Superior temporal gyrus (tissue), 1 donor: ENCODE measurements around the gene FUCA1.
A peak's percentile ranks its signal among the peaks of the same experiment; 100 is the strongest.
"Not testable (repeated sequence)": the region's sequence is repeated elsewhere in the genome, so short reads cannot be mapped to it uniquely, and the experiment has no call there.

Experiments used
- DNase-seq: peaks from one replicate; pipeline ENCODE4 v3.0.0-alpha.2; 2016; ENCODE audit errors: extremely low spot score

The FUCA1 gene

DNA sequence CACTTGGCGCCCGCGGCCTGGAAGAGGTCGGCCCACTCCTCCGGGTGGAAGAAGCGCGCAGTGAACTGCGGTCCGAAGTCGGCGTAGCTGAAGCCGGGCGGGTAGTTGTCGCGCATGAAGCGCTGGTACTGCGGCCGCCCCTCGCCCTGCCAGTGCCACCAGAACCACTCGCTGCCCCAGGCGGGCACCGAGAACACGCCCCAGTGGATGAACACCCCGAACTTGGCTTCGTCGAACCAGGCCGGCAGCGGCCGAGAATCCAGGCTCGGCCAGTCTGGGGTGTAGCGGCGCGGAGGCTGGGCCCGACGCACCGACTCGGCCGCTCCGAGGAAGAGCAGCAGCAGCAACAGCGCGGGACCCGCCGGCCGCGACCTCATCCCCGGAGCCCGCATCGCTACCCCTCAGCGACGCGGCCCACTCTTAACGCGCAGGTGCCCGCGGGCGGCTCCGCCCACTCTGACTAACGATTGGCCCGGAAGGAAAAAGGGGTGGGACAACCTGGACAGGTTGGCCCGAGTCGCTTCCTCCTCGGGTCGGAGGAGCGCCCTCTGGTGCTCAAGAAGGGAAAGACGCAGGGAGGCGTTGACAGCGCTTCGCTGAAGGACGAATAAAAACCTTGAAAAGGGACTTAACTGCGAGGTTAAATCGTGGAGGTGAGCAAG lies at the start of gene FUCA1:
FUCA1 (minus strand) TSS at position 396 of the 662 bp plus-strand sequence; CDS start at position 392, 4 bp downstream.
- peak; percentile 97 for DNase-seq

DNA sequence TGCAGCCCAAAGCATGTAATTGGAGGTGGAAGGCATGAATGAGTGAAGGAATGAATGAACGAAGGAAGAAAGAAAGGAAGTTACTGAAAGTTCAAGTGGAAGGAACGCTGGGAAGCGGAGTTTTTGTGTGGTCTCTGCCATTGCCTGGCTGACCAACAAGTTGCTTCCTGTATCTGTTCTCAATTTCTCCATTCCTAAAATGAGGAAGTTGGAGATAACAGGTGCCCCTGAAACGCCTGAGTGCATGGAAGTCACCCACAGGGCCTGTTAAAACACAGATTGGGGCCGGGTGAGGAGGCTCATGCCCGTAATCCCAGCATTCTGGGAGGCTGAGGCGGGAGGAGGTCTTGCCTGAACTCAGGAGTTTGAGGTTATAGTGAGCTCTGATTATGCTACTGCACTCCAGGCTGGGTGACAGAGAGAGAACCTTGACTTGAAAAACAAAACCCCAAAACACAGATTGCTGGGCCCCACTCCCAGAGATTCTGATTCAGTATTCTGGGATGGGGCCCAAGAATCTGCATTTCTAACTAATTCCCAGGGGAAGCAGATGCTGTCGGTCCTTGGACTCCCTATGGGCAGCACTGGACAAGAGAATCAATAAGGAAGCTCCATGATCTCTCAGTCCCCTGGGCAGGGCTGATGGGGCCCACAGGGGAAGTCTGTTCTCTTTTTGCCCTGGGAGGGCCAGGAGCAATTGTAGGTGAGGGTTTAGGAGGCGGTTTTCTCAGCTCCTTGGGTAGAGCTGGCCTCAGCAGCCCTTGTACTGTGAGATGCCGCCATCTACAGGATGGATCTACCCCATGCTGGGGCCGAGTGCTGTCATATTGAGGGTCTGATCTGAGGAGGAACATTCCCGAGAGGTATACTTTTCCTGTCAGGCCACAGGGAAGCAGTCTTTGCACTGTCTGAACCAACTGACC lies 48.4 kb upstream of the FUCA1 start:
- peak; percentile 56 for DNase-seq

DNA sequence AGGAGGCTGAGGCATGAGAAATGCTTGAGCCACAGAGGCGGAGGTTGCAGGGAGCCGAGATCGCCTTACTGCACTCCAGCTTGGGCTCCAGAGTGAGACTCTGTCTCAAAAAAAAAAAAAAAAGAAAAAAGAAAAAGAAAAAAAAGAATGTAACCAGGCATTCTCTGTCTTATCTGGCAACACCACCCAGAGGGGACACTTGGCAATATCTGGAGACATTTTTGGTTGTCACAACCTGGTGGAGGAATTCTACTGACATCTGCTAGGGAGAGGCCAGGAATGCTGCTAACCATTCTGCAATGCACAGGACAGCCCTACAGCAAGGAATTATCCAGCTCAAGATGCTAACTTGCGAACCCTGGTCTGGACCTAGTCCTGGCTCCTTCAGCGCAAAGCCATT lies 47.4 kb upstream of the FUCA1 start:
- no peak for DNase-seq

GRCh38 chr1:23914921-23915320 lies 46.8 kb upstream of the FUCA1 start:
- no peak for DNase-seq

DNA sequence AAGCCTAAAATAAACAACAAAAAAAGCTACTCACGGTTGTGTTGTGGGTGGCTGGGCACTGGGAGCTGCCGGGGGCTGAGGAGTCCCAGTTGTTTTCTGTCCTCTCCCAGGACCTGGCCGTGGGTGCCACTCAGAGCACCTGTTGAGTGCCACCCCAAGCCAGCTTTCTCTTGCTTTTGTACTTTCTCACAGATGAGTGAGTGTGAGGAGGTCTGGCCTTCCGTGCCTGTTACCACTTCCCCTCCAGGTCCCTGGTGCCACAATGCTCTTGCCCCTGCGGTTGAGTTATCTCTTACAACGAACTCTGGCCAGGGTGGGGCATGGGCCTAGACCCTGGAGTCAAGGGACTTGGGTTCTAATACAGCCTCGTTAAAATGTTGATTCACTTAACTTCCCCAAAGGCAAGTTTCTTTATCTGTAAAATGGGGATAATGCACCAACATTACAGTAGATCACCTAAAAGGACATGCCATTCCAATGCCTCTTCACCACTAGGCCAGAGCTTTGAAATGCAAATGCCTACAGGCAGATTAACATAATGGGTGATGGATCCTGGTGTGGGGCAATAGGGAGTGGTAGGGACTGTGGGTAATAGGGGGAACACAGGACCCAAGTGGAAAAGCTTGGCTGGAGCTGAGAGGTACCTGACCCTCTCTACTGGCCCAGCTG lies 45.3 kb upstream of the FUCA1 start, which contains the start of gene CNR2:
CNR2 (minus strand) TSS at position 151 of the 669 bp plus-strand sequence. CDS start 37,745 bp downstream, outside the sequence.
- no peak for DNase-seq

- no peak for DNase-seq
Observed at GRCh38 chr1:23911921-23912320, 43.8 kb upstream of the FUCA1 start.

DNA sequence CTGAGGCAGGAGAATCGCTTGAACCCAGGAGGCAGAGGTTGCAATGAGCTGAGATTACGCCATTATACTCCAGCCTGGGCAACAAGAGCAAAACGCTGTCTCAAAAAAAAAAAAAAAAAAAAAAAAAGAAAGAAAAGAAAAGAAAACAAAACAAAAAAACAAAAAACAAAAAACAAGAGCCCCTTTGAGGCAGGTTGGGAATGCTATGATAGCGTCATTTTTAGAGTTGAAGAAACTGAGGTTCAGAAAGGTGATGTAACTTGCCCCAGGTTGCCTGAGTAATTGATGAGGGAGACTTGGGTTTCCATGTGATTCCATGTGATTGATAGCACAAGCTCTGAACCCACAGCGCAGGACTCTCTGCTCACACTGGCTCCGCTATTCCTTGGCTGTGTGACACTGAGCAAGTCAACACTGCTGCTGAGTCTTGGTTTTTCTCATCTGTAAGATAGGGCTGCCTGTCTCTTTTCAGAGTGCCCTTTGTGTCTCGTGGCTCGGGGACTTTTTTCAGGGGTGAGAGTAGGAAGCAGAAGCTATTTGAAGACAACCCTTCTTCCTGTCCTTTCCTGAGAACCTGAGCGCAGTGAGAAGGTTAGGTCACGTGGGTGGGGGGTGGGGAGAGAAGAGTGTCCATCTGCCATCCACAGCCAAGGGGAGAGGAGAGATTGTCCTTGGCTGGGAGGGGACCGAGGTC lies 42.6 kb upstream of the FUCA1 start:
- no peak for DNase-seq

DNA sequence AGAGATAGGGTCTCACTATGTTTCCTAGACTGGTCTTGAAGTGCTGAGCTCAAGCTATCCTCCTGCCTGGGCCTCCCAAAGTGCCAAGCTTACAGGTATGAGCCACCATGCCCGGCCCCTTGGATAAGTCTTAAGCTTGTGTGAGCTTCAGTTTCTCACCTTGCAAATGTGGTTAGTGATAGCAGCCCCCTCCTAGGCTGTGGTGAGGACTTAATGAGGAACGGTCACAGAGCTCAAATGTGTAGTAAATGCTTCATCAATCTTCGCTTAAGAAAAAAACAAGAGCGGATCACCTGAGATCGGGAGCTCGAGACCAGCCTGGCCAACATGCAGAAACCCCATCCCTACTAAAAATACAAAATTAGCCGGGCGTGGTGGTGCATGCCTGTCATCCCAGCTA lies 42.1 kb upstream of the FUCA1 start:
- DNase-seq = no peak

GRCh38 chr1:23909412-23909811 lies 41.3 kb upstream of the FUCA1 start:
- DNase-seq = no peak

DNA sequence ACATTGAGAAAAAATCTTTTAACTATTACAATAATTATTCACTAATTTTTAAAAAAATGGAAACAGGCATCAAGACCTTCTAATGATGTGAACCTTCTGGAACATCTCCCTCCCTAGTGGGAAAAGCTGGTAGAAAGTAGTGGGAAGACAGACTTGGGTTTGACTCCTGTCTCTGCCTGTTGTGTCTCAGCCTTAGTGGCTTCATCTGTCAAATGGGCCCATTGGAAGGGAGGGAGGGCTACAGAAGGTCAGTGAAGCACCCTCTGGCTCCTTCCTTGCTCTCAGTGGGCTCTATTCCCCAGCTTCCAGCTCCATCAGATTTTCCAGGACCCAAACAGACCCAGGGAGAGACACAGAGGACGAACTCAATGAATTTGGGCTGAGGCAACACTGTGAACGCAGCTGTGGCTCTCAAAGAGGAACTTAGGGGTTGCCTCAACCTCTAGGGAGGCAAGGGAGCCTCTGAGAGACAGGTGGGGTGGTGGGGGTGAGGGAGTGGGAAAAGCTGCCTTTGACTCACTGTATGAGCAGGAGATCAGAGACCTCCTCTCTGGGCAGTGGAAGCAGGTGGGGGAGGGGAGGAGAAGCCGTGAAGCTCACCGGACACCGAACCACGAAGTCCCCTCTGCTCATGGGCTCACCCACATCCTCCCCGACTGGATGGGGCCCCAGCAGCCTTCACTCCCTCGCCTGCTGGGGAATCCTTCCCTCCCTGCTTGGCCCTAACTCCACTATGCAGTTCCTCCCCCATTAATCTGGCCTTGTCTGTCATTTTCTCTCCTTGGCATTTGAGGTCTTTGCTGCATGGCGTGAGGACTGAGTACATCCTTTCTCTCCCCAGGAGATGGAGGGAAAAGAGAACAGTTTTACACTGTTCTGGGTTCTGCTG lies 40.6 kb upstream of the FUCA1 start:
- DNase-seq = no peak

- DNase-seq = no peak
Observed at GRCh38 chr1:23906731-23907130, 38.6 kb upstream of the FUCA1 start.

- DNase-seq = no peak
Observed at GRCh38 chr1:23905461-23906025, 37.5 kb upstream of the FUCA1 start.

- no peak for DNase-seq
Observed at GRCh38 chr1:23904748-23905357, 36.8 kb upstream of the FUCA1 start.

DNA sequence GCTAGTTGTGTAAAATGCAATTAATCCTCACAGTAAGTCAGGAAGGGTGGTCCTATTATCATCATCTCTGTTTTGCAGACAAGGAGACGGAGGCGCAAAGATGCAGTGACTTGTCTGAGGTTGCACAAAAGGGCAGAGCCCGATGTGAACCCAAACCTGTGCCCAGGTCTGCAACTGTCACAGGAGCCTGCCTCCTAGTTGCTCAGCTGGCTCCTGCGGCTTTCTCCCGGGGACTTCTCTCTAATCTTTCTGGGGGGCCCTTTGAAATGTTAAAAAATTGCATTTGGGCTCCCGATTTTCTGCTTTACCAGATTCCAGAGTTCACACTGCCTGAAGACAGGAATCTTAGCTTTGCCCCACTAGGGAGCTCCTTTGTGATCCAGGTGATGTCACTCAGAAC lies 35.7 kb upstream of the FUCA1 start:
- no peak for DNase-seq

DNA sequence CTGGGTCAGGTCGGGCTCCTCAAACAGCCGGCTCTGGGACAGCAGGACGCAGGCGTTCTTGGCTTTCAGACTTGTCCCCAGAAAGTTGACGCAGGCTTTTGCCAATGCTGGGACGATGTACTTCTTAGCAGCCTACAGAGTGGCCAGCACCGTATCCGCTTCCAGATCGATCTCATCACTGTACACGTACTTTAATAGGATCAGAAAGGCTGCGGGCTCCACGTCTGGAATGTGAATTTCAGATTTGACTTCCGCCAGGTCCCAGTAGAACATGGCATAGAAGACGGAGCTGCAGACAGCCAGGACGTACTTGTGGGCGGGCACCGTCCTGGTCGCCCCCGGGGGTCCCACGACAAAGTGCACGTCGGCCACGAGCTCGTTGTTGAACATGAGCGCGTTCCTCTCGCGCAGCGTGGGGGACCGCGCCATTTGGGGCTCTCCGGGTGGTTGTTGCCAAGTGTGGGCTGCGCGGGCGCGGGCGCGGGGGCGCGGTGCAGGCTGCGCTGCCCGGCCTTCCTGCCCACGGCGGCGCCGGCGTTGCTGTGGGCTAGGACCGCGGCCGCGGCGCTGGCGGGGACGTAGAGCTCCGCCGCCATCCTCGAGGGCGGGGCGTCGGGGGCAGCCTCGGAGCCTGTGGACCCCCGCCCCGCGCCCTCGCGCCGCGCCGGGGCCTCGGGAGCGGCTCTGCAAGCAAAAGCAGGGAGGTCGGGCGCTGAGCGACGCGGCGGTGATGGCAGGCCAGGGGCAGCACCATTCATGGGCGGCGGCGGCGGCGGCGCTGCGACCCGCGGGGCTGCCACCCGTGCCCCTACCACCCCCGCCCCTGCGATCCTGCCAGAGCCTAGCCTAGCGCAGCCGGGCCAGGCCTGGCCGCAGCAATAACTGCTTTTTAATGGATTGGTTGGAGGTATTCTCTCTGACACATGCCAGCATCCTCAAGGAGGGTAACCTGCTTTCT lies 34.5 kb upstream of the FUCA1 start:
- DNase-seq = no peak

DNA sequence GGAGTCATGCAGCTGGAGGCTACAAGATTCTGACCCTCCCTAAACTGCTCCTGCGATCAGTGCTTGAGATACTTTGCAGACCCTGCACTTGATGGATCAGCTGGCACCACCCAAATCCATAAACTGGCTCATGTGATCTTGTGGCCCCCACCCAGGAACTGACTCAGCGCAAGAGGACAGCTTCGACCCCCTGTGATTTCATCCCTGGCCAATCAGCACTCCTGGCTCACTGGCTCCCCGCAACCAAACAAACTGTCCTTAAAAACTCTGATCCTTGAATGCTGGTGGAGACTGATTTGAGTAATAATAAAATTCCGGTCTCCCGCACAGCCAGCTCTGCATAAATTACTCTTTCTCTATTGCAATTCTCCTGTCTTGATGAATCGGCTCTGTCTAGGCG lies 31.9 kb upstream of the FUCA1 start:
- DNase-seq = not testable (repeated sequence)

DNA sequence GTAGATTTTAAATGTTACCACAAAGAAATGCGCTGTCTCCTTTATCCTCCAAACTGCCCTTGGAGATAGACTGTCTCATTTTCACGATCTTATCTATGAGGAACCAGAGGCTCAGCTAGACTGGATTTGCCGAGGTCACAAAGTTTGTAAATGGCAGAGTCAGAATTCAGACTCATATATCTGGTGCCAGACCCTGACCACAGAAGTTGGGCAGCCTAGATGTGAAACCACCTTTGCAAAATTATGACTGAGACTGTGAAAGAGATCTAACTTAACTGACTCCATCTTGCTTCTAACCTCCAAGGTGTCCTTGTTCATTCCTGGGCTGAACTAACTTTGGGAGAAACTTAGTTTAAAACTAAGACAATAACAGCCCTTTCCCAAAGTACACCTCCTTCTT lies 31.0 kb upstream of the FUCA1 start:
- DNase-seq = no peak

- DNase-seq = no peak
Observed at GRCh38 chr1:23897083-23897482, 29.0 kb upstream of the FUCA1 start.

DNA sequence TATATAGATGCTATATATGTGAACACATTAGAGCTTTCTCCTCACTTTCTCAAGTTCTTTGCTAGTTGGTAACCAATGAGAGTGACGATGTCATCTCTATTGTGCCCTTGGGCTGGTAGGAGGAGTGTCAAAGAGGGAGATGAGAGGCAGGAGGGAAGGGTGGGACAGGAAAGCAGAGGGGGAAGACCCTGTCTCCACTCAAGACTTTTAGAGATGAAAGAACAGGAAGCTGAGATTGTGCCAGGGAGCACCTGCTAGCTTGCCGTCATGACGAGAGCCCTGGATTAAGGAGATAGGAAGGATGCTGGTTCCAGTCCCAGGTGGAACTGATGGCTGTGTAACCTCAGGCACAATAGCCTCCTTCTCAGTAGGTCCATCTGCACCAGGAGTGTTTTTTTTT lies 28.4 kb upstream of the FUCA1 start:
- no peak for DNase-seq
